HTR-8/SVneo (cell line): Measurements from ENCODE around the gene KIF13A.
"Not testable (repeated sequence)": the region's sequence is repeated elsewhere in the genome, so short reads cannot be mapped to it uniquely, and the experiment has no call there.

ENCODE experiments used
- DNase-seq: peaks from one replicate; pipeline ENCODE4 v3.0.0; 2011; ENCODE audit warnings: low spot score, mixed read lengths; ENCODE audit not compliant: insufficient read length
- FAIRE-seq: peaks from 2 replicates; lab custom pipeline; 2011; peaks lifted over from hg19 to GRCh38; lab: Jason Lieb, UNC

Gene KIF13A

GRCh38 chr6:17859846-17860245, 127.6 kb downstream of the KIF13A start:
- FAIRE-seq (no peak), DNase-seq (no peak)

DNA sequence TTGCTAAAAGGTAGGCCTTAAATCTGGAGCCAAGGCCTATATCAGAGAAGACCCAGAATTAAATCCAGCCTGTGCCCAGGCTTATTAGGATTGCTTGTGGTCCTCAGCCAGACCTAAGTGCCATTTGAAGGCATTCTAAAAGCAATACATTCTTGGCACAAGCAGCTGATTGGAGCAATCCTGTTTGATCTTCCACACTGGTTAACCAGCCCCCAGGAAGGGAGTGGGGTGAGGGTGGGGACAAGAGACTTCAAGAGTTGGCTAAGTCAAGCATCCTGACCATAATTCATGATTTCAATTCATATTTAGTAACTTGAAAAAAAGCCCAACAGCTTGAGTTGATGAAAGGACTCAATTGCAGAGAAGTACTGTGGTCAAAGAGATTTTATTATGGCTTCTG, 128.9 kb downstream of the KIF13A start:
- DNase-seq (no peak), FAIRE-seq (no peak)

- FAIRE-seq, DNase-seq: not testable (repeated sequence)
Measured at GRCh38 chr6:17857188-17857587, 130.2 kb downstream of the KIF13A start.

DNA sequence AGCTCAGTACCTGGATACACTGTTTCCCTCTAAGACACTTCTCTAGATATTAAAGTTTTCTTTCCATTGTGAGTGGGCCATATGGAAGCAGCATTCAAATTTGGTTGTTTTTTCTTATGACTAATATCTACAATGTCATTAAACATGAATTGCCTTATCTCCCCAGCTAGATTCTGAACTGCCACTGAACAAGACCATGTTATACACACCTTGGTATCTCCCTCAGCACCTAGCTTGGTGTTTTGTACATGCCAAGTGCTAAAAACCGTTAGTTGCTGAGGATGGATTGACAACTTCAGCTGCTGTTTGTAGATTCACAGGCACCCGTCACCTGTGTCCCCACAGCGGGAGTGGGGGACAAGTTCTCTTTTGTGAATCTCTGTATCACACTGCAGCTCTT, 131.1 kb downstream of the KIF13A start:
- no peak for DNase-seq
- FAIRE-seq, result no peak

GRCh38 chr6:17855381-17855780, 132.1 kb downstream of the KIF13A start:
- no peak for DNase-seq
- no peak for FAIRE-seq

- DNase-seq (no peak), FAIRE-seq (no peak)
Measured at GRCh38 chr6:17853533-17853932, 133.9 kb downstream of the KIF13A start.

DNA sequence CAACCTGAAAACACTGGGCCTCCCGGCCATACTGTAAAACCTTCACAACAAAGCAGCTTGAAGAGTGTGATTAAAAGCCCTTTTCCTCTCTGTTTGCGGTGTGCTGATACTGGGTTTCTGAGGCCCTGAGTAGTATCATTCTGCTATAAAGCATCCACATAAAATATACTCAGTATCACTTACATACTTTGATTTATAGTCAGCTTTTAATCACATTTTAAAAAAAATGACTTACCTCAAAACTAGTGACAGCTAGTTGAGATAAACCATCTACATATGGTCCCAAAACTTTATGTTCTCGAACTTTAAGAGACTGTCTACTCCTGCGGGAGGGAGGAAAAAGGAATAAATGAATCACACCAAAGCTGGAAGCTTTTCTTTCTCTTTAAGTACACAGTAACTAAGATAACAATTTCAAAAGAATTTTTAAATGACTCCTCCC, 135.7 kb downstream of the KIF13A start:
- FAIRE-seq, result no peak
- DNase-seq, result no peak

- DNase-seq, result no peak
- FAIRE-seq, result no peak
Measured at GRCh38 chr6:17851001-17851719, 136.3 kb downstream of the KIF13A start.

- DNase-seq (no peak), FAIRE-seq (no peak)
Measured at GRCh38 chr6:17850281-17850680, 137.2 kb downstream of the KIF13A start.

DNA sequence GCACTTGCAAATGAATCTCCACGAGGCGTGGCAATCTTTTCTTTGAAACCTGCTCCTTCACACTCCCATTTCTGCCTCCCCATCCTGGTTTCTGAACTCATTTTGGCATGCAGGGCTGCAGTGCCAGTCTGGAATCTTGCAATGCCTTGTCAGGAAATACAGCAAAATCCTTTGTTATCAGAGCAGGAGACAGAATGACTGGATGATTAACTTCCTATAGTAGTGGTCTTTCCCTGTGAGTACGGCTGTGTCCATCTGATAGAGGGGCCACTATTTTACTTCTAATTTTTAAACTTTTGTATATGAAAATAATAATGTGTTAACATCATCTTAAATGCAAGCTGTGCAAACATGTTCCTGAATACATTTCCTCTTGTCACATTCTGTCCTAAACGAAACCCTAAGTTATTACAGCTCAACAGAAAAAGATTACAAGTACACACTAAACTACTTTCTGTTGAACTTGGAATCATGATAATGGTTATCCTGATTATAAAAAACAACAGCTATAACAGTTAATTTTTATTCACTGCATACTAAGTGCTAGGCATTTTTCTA, 140.2 kb downstream of the KIF13A start:
- no peak for FAIRE-seq
- no peak for DNase-seq

DNA sequence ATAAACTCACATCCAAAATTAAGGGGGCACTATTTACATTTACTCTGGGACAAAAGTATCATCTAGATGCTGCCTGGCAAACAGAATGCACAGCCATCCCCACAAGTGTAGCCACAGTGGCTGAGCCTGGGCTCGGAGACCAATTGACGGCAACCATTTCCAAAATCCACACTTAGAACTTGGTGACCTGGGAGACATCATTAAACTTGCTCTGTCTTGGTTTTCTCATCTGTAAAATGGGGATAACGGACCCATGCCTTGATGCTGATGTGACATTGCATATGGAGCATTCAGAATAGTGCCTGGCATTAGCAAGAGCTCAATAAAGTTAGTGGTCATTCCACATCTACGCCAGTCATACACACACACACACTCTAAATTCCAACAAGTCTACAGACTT, 140.7 kb downstream of the KIF13A start:
- DNase-seq (no peak), FAIRE-seq (no peak)

DNA sequence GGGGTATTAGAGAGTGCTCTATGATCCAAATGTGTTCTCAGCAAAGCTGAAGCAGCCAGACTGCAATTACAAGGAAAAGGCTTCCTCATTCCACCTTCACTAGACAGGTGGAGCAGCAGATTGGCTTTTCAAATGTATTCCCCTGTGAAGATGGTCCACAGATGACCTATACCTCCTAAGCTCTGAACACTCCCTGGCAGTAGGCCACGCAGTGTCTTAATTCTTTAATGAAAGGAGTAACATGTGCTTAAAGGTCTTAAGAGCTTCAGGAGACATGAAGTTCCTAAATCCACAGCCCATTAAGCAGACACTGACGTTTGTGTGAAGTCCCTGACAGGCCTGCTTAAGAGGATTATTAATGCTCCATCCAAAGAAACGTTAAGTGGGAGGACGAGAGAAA, 141.8 kb downstream of the KIF13A start:
- DNase-seq, result no peak
- FAIRE-seq, result no peak

DNA sequence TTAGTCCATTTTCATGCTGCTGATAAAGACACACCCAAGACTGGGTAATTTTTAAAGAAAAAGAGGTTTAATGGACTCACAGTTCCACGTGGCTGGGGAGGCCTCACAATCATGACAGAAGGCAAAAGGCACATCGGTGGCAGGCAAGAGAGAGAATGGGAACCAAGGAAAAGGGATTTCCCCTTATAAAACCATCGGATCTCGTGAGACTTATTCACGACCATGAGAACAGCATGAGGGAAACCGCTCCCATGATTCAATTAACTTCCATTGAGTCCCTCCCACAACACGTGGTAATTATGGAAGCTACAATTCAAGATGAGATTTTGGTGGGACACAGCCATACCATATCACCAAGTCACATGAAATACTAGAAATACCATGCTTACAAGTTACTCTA, 142.5 kb downstream of the KIF13A start:
- FAIRE-seq, DNase-seq: not testable (repeated sequence)

DNA sequence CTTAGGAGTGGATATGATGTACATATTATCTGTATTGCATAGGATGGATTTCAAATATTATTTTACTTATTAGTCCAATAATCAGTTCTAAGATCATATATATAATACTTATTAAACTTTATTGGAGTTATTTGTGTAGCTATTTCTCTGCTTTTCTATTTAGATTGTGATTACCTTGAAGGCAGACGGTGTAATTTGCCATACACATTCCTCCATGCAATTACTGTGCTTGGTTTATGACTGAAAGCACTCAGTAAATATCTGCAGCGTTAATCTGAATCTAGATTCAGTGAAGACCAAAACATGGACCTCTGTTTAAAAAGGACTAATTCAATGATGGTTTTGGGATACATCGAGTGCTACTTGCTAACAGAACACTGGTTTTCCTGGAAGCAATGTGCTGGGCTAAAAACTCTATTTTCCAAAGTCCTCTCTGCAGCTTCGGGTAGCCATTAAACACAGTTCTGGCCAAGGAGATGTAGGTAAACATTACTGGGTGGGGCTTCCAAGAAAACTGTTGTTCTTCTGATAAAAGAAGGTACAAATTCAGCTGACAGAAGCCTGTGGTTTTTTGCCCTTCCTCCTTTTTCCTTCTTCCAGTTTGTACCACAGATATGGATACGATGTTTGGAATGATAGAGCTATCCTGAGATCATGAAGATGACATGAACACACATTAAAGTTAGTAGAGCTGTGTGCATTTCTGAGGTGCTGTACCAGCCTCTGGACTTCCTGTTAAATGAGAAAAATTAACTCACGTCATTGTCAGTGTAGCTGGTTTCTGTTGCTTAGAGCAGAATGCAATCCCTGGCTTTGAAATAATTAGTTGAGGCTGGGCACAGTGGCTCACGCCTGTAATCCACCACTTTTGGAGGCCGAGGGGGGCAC, 144.3 kb downstream of the KIF13A start:
- FAIRE-seq, result no peak
- DNase-seq, result no peak

DNA sequence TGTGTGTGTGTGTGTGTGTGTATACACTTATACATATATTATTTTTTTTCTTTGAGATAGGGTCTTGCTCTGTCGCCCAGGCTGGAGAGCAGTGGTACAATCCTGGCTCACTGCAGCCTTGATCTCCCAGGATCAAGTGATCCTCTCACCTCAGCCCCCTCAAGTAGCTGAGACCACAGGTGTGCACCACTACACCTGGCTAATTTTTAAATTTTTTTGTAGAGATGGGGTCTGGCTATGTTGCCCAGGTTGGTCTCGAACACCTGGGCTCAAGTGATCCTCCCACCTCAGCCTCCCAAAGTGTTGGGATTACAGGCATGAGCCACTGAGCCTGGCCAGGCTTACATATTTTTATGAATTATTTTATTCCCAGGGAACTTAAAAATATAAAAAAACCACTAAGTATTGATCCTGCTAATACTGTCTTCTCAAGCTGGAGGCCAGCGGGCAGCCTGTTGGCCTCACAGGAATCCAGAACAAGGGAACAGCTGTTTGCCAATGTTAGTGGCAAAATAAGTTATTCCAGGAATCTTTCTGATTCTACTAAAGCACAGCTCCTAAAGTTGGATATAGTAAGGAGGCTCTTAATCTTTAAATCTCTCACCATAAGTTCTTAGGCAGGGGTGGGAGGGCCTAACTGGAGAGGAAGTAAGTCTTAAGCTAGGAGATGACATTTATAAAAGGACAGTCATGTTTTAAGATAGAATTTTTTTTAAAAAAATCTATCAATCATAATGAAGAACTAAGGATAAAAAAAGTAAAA, 145.2 kb downstream of the KIF13A start:
- no peak for FAIRE-seq
- DNase-seq, result no peak

DNA sequence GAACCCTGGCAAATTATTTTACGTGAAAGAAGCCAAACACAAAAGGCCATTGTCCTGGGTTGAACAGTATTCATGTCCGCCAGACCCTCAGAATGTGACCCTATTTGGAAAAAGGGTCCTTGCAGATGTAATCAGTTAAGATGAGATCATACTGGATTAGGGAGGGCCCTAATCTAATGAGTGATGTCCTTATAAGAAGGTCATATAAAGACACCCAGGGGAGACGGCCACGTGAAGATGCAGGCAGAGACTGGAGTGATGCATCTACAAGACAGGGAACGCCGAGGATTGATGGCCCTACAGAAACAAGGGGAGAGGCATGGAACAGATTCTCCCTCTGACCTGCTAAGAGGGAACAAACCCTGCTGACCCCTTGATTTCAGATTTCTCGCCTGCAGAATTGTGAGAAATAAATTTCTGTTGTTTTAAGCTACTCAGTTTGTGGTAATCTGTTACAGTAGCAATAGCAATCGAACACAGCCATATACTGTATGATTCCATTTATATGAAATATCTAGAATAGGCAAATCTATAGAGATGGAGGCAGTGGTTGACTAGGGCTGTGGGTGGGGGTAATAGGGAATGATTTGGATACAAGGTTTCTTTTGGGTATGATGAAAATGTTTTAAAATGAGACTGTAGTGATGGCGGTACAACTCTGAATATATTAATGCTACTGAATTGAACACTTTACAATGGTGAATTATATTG, 147.8 kb downstream of the KIF13A start:
- no peak for FAIRE-seq

GRCh38 chr6:17836293-17836692, 151.1 kb downstream of the KIF13A start:
- no peak for FAIRE-seq
- DNase-seq, result no peak

More for the DNA sequence above, 147.8 kb downstream of the KIF13A start:
- no peak for DNase-seq

DNA sequence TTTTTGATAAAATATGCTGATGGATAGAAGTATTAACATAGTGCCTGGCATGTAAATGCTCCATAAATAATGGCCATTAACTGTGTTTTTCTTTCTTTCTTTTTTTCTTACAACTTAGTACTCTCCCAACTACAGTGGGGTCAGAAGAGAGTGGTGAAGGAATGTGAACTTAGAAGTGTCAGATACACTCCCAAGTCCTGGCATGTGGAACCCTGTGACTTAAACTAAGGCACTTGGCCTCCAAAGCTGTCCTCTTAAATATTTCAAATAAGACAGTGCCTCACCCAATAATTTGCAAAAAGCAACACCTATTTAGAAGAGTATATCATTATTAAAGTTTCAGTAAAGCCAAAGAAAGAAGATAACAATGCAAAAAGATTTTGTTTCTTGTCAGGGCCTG, 151.7 kb downstream of the KIF13A start:
- no peak for FAIRE-seq
- DNase-seq, result no peak

DNA sequence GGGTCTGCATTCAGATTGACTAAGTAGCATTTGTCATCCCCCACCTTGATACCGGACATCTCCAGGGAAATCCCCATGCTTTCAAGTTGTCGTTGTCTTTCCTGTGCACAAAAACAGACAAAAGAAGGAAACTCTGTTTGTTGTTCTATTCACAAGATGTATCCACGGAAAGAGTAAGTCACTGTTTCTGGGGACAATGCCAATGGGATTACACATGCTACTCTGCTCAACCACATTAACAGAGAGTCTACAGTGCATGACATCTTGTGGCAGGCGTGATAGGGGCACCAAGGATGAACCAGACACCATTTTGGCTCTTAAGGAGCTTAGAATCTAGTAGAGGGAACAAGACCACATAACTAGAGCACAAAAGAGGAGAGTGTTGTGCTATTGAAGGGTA, 156.3 kb downstream of the KIF13A start:
- FAIRE-seq (no peak), DNase-seq (no peak)

- FAIRE-seq, result no peak
- DNase-seq, result no peak
Measured at GRCh38 chr6:17829905-17830304, 157.5 kb downstream of the KIF13A start.
